Endodermal cell (in vitro differentiated cells): ENCODE measurements around the gene TBC1D8. TPM values are rescaled to one million over a fixed set of nuclear protein-coding genes. Genes with fewer than 3 reads are reported as not detected.

Source experiments
- DNase-seq: peaks from one replicate; pipeline ENCODE4 v3.0.0-alpha.2; 2017
- H3K27ac ChIP-seq: 2 replicates; pipeline ENCODE4 v1.5.1; 2013; ENCODE audit warnings: mild to moderate bottlenecking, low read depth, low read length, moderate library complexity
- H3K27me3 ChIP-seq: 2 replicates; pipeline ENCODE4 v1.6.1; 2013; ENCODE audit warnings: mild to moderate bottlenecking, low read length, moderate library complexity; ENCODE audit not compliant: insufficient read depth, control insufficient read depth, poor library complexity, severe bottlenecking
- H3K36me3 ChIP-seq: 2 replicates; pipeline ENCODE4 v1.7.0; 2013; ENCODE audit warnings: mild to moderate bottlenecking, low read length, moderate library complexity; ENCODE audit not compliant: control insufficient read depth, insufficient read depth
- H3K4me1 ChIP-seq: one replicate; pipeline ENCODE4 v1.7.0; 2013; ENCODE audit warnings: low read length; ENCODE audit not compliant: control insufficient read depth, insufficient read depth
- H3K4me3 ChIP-seq: 2 replicates; pipeline ENCODE4 v1.5.1; 2013; ENCODE audit warnings: mild to moderate bottlenecking, low read length, moderate library complexity
- H3K9ac ChIP-seq: 2 replicates; pipeline ENCODE4 v1.6.1; 2013; ENCODE audit warnings: mild to moderate bottlenecking, low read length, moderate library complexity; ENCODE audit not compliant: poor library complexity, severe bottlenecking; ENCODE audit errors: extremely low read depth
- H3K9me3 ChIP-seq: 2 replicates; pipeline ENCODE4 v1.6.1; 2013; ENCODE audit warnings: mild to moderate bottlenecking, low read length, moderate library complexity; ENCODE audit not compliant: control insufficient read depth
- H3K27ac Mint-ChIP-seq: 2 replicates; pipeline ENCODE4 v1.8.0; 2020; ENCODE audit warnings: mixed read lengths
- H3K27me3 Mint-ChIP-seq: 2 replicates; pipeline ENCODE4 v1.8.0; 2021; ENCODE audit warnings: mild to moderate bottlenecking, mixed read lengths; ENCODE audit not compliant: insufficient read depth
- H3K36me3 Mint-ChIP-seq: 2 replicates; pipeline ENCODE4 v1.8.0; 2020; ENCODE audit warnings: low read depth, mixed read lengths
- H3K4me1 Mint-ChIP-seq: 2 replicates; pipeline ENCODE4 v1.8.0; 2020; ENCODE audit warnings: mixed read lengths
- H3K4me3 Mint-ChIP-seq: 2 replicates; pipeline ENCODE4 v1.8.0; 2020; ENCODE audit warnings: mild to moderate bottlenecking, moderate library complexity, mixed read lengths
- H3K9me3 Mint-ChIP-seq: 2 replicates; pipeline ENCODE4 v1.8.0; 2020; ENCODE audit warnings: mild to moderate bottlenecking, mixed read lengths
- whole genome bisulfite sequencing, 2 experiments: methylation state at CpG; one replicate each; pipeline versions ENCODE4 v1.1.5 to v1.1.7; 2013; ENCODE audit warnings: missing lambda C conversion rate in 2 of 2, mixed read lengths in 1 of 2; ENCODE audit not compliant: insufficient coverage in 1 of 2, insufficient read length in 1 of 2; 5-methylcytosine and 5-hydroxymethylcytosine counted together
- total RNA-seq, 2 donors: library from RNA; stranded (reverse); fragmentation: NEBNext Ultra II Directional in 1 of 2; extraction: Animal tissue kit (Norgen Biotek cat#: 25700) in 1 of 2; gene quantifications; 2 replicates in 1 of 2; 3 replicates in 1 of 2; pipeline ENCODE4 v1.2.1, GENCODE V29; 2021
- TF ChIP-seq, protein P1 (sequence below): fragments of 200-600 bp; sonication (generic); conservative IDR thresholded peaks from 2 replicates; pipeline ENCODE4 v1.5.0; 2021; ENCODE audit warnings: antibody characterized with exemption, mild to moderate bottlenecking

Gene TBC1D8
- total RNA-seq, 2 donors from 2014 or later: 14.4 to 14.5 TPM

DNA sequence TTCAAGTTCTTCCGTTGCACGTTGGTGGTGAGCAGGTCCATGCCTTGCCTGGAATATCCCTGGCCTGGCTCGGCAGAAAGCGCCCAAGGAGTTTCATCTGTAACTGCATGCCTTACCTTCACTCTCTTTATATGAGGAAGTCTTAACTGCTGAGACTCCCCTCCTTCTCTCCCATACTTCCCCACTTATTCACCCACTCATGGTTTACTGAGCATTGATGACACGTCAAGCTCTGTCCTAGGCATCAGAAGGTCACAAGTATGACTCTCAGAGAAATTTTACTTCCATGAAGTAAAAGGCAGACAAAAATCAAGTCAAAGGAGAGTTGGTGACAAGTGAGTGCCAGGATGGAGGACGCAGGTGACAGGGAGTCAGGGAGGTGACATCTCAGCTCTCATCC, 68.2 kb downstream of the TBC1D8 start:
- DNase-seq: no peak
- TF ChIP-seq, protein P1, sequence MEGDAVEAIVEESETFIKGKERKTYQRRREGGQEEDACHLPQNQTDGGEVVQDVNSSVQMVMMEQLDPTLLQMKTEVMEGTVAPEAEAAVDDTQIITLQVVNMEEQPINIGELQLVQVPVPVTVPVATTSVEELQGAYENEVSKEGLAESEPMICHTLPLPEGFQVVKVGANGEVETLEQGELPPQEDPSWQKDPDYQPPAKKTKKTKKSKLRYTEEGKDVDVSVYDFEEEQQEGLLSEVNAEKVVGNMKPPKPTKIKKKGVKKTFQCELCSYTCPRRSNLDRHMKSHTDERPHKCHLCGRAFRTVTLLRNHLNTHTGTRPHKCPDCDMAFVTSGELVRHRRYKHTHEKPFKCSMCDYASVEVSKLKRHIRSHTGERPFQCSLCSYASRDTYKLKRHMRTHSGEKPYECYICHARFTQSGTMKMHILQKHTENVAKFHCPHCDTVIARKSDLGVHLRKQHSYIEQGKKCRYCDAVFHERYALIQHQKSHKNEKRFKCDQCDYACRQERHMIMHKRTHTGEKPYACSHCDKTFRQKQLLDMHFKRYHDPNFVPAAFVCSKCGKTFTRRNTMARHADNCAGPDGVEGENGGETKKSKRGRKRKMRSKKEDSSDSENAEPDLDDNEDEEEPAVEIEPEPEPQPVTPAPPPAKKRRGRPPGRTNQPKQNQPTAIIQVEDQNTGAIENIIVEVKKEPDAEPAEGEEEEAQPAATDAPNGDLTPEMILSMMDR: no peak
- H3K9me3 Mint-ChIP-seq: no peaks in the 10 kb centered on the region
- Histone ChIP-seq H3K27me3 (no peaks in the 10 kb centered on the region), H3K9me3 (no peaks in the 10 kb centered on the region), H3K4me1 (no peaks in the 10 kb centered on the region), H3K27ac (no peak overlapping the region), H3K36me3 (no peaks in the 10 kb centered on the region), H3K4me3 (no peak overlapping the region), H3K9ac (no peak overlapping the region)
- no peaks in the 10 kb centered on the region for H3K27me3 Mint-ChIP-seq
- no peak overlapping the region for H3K27ac Mint-ChIP-seq
- no peak overlapping the region for H3K4me3 Mint-ChIP-seq
- H3K36me3 Mint-ChIP-seq: peaks cover under 1% of the 10 kb centered on the region
- no peaks in the 10 kb centered on the region for H3K4me1 Mint-ChIP-seq
- 94 to 100% methylated on average over 4 to 6 of the region's 6 CpGs for WGBS, 2 experiments

DNA sequence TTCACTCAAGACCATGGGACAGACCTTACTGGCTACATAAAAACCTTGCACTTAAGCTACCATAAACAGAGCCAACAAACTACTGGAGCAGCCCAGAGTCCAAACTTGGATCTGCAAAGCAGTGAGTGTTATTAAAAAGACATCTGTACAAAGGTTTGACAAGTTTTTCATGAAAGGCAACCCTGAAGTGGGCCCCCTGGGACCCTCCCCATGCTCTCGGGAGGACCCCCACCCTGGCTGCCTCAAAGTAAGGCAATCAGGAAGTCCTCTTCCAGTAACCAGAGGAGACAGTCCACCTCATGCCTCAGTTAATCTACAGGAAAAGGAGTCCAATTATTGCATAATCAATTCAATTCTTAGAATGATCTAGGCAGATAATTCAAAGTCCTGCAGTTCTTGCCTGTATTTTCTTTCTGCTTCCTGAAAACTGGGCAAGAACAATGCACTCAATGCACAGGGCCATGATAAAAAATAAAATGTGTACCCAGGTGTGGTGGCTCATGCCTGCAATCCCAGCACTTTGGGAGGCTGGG, 69.7 kb downstream of the TBC1D8 start:
- no peak overlapping the region for H3K27ac Mint-ChIP-seq
- 88% methylated on average over 1 of the region's 1 CpG for WGBS, 2 experiments

DNA sequence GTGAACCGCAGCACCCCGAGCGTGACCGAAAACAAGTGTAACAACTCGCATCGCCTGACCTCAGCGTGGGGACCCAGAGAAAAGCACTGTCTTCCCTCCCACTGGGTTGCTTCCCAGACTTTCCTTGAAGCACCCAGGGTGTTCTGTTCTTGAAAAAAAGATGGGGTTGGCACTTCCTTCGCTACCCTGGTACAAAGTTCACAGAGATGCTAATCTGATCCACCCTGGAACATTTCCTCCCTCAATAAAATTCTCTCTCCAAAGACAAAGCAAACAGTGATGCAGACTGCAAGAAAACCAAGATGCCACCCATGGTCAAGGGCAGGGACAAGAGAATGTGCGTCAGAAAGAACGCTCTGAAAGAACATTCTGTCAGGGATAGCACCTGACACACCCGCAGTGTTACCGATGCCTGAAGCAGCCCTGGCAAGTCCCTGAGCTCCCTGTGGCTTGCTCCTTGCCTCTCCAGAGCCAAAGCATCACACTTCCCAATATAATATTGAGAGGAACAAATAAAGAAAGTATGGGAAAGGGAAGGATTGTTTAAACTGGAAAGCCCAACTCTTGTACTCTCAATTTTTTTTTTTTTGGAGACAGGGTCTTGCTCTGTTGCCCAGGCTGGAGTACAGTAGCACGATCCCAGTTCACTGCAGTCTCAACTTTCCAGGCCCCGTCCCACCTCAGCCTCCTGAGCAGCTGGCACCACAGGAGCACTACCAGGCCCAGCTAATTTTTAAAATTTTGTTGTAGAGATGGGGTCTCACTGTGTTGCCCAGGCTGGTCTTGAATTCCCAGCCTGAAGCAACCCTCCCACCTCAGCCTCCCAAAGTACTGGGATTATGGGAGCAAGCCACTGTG, 70.7 kb downstream of the TBC1D8 start:
- H3K27ac Mint-ChIP-seq: no peak overlapping the region
- WGBS, 2 experiments: 94 to 95% methylated on average over 12 to 14 of the region's 14 CpGs
- H3K27me3 Mint-ChIP-seq: no peaks in the 10 kb centered on the region

More for the DNA sequence above, 69.7 kb downstream of the TBC1D8 start:
- TF ChIP-seq, protein P1: no peak
- H3K9me3 ChIP-seq: no peaks in the 10 kb centered on the region
- no peaks in the 10 kb centered on the region for H3K36me3 ChIP-seq
- H3K4me3 ChIP-seq: no peak overlapping the region
- Mint-ChIP-seq H3K27me3 (no peaks in the 10 kb centered on the region), H3K9me3 (peaks cover 10% of the 10 kb centered on the region), H3K4me3 (no peak overlapping the region), H3K36me3 (peaks cover 11% of the 10 kb centered on the region), H3K4me1 (no peaks in the 10 kb centered on the region)
- H3K9ac ChIP-seq: no peak overlapping the region
- no peaks in the 10 kb centered on the region for H3K4me1 ChIP-seq
- no peaks in the 10 kb centered on the region for H3K27me3 ChIP-seq
- no peak overlapping the region for H3K27ac ChIP-seq
- DNase-seq: no peak

More for the DNA sequence above, 70.7 kb downstream of the TBC1D8 start:
- H3K4me3 ChIP-seq: no peak overlapping the region
- no peak overlapping the region for H3K4me3 Mint-ChIP-seq
- no peaks in the 10 kb centered on the region for H3K27me3 ChIP-seq
- peaks cover 19% of the 10 kb centered on the region for H3K36me3 Mint-ChIP-seq
- TF ChIP-seq, protein P1: no peak
- H3K36me3 ChIP-seq: no peaks in the 10 kb centered on the region
- no peak overlapping the region for H3K9ac ChIP-seq
- no peak overlapping the region for H3K27ac ChIP-seq
- no peaks in the 10 kb centered on the region for H3K4me1 ChIP-seq
- no peak for DNase-seq
- peaks cover 19% of the 10 kb centered on the region for H3K9me3 Mint-ChIP-seq
- H3K4me1 Mint-ChIP-seq: no peaks in the 10 kb centered on the region
- no peaks in the 10 kb centered on the region for H3K9me3 ChIP-seq
